MCF 10A (cell line): ENCODE measurements around the gene LUZP2. TPM values are rescaled to one million over a fixed set of nuclear protein-coding genes. Genes with fewer than 3 reads are reported as not detected.

Experiments
- Bru-seq: library from RNA; stranded (reverse); fragments of 400-500 nt; gene quantifications from one replicate; lab custom pipeline; 2021; lab: Mats Ljungman, UMichigan
- BruChase-seq, 2 experiments: library from RNA; stranded (reverse); fragments of 400-500 nt; gene quantifications; one replicate each; lab custom pipeline; 2021; lab: Mats Ljungman, UMichigan
- BruUV-seq: library from RNA; stranded (reverse); fragments of 400-500 nt; replicated peaks from 2 replicates; lab custom pipeline; 2021; lab: Mats Ljungman, UMichigan
- CTCF ChIA-PET: fragments of 300-600 bp; sonication (Branson Sonifier 250); formaldehyde crosslinking; extraction: SDS; loops from one replicate; lab custom pipeline; 2021; ENCODE audit warnings: antibody characterized with exemption, inconsistent platforms; lab: Yijun Ruan, JAX
- POLR2A ChIA-PET: fragments of 300-600, 350-650 bp; sonication (Branson Sonifier 250); formaldehyde crosslinking; extraction: SDS; loops from one replicate; lab custom pipeline; 2020; ENCODE audit warnings: antibody characterized with exemption, inconsistent platforms; lab: Yijun Ruan, JAX
- DNase-seq: peaks from one replicate; pipeline ENCODE4 v3.0.0-alpha.2; 2018; ENCODE audit not compliant: unreplicated experiment
- H3K27ac Mint-ChIP-seq: one replicate; pipeline ENCODE4 v1.8.0; 2022; ENCODE audit warnings: mild to moderate bottlenecking, low read depth, mixed read lengths; ENCODE audit not compliant: unreplicated experiment
- H3K27me3 Mint-ChIP-seq: one replicate; pipeline ENCODE4 v1.8.0; 2022; ENCODE audit warnings: mixed read lengths; ENCODE audit not compliant: insufficient read depth, unreplicated experiment
- H3K36me3 Mint-ChIP-seq: one replicate; pipeline ENCODE4 v1.8.0; 2022; ENCODE audit warnings: mild to moderate bottlenecking, moderate library complexity, mixed read lengths; ENCODE audit not compliant: insufficient read depth, unreplicated experiment
- H3K4me1 Mint-ChIP-seq: one replicate; pipeline ENCODE4 v1.8.0; 2022; ENCODE audit warnings: mixed read lengths; ENCODE audit not compliant: insufficient read depth, unreplicated experiment
- H3K4me3 Mint-ChIP-seq: one replicate; pipeline ENCODE4 v1.8.0; 2022; ENCODE audit warnings: mild to moderate bottlenecking, moderate library complexity, mixed read lengths; ENCODE audit not compliant: unreplicated experiment
- H3K9me3 Mint-ChIP-seq: one replicate; pipeline ENCODE4 v1.8.0; 2022; ENCODE audit warnings: mixed read lengths; ENCODE audit not compliant: unreplicated experiment
- intact Hi-C: fragments of 100-400 bp; cut with micrococcal nuclease; formaldehyde crosslinking; loops from 2 replicates; pipeline ENCODE4 v1.14.1; 2022
- long read RNA-seq: library from polyadenylated mRNA; stranded (forward); transcript quantifications from one replicate; pipeline ENCODE4 v2.0.0, GENCODE V29; 2022
- total RNA-seq: library from RNA; stranded (reverse); gene quantifications from 2 replicates; pipeline ENCODE4 v1.2.3, GENCODE V29; 2022
- TF ChIP-seq, protein P1 (sequence below): fragments of 200-600 bp; IDR thresholded peaks from one replicate; pipeline ENCODE4 v1.8.0; 2022; ENCODE audit warnings: antibody characterized with exemption, mild to moderate bottlenecking; ENCODE audit not compliant: unreplicated experiment

The LUZP2 gene
- total RNA-seq = not detected in 2 replicates
- Bru-seq, nascent RNA = percentile 0 among the genes with signal in this experiment
- BruChase-seq, experiment 1, labeled RNA remaining after a 6-hour chase = percentile 0 among the genes with signal in this experiment
- percentile 1 among the genes with signal in this experiment for BruChase-seq, experiment 2, labeled RNA remaining after a 2-hour chase
- long read RNA-seq = 0 reads

DNA sequence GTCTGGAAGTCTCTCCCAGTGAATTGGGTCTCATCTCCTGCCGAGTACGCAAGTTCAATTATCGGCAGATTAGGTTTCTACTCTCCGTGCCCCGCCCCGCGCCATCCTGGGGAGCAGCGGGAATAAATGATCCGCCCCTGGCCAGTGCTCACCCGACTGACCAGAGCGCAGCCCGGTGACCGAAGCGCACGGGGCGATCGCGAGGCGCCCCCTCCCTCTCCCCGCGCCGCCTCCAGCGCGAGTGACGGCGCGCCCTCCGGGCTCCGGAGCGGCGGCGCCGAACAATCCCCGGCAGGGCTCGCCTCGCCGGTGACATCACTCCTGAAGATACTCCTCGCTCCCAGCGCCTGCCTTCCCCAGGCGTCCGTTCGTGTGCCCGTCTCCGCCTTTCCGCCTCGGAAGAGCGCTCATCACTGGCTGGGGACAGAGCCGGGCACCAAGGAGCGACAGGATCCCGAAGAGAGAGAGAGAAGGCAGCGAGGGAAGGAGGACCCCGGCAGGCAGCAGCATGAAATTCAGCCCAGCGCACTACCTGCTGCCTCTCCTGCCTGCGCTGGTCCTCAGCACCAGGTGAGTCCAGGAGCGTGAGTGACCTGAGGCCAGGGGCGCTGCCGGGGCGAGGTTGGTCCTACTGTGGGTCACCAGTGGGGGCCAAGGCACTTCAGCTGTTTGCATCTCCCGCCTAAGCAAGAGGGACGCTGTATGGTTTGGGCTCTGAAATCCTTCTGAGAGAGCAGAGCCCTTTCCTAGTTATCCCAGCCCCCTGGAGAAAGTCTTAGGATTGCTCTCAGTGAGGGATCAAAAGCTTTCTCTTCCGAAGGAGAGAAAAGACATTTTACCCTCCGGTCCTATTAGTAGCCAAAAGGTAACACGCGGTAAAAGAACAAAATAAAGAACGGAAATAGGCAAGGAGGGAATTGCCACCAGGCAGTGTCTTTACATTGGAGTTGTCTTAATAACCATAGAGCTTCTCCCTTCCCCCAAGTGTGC, at the start of gene LUZP2:
Gene LUZP2, plus strand, starts transcription at position 318 of the 990 bp plus-strand sequence.
- peaks cover 100% of the 10 kb centered on the region for H3K27me3 Mint-ChIP-seq
- BruUV-seq = no TSS peak
- POLR2A ChIA-PET = no interaction called here
- H3K9me3 Mint-ChIP-seq = no peaks in the 10 kb centered on the region
- H3K4me3 Mint-ChIP-seq = peak within 1 kb of the TSS; percentile 48
- intact Hi-C loops = no loop called here
- no peaks in the 10 kb centered on the region for H3K36me3 Mint-ChIP-seq
- DNase-seq = no peak
- TF ChIP-seq, protein P1, sequence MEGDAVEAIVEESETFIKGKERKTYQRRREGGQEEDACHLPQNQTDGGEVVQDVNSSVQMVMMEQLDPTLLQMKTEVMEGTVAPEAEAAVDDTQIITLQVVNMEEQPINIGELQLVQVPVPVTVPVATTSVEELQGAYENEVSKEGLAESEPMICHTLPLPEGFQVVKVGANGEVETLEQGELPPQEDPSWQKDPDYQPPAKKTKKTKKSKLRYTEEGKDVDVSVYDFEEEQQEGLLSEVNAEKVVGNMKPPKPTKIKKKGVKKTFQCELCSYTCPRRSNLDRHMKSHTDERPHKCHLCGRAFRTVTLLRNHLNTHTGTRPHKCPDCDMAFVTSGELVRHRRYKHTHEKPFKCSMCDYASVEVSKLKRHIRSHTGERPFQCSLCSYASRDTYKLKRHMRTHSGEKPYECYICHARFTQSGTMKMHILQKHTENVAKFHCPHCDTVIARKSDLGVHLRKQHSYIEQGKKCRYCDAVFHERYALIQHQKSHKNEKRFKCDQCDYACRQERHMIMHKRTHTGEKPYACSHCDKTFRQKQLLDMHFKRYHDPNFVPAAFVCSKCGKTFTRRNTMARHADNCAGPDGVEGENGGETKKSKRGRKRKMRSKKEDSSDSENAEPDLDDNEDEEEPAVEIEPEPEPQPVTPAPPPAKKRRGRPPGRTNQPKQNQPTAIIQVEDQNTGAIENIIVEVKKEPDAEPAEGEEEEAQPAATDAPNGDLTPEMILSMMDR = no peak
- no peak within 1 kb of the TSS for H3K27ac Mint-ChIP-seq
- CTCF ChIA-PET = interaction anchor here (1.1 kb wide), 1 partner anchor 11 kb away, joined by 3 read pairs; no protein-coding TSS in a partner anchor
- peaks cover 7% of the 10 kb centered on the region for H3K4me1 Mint-ChIP-seq

- intact Hi-C loops = no loop called here
- no TSS peak for BruUV-seq
- no peak for DNase-seq
- TF ChIP-seq, protein P1 = no peak
- Mint-ChIP-seq H3K36me3 (no peaks in the 10 kb centered on the region), H3K4me1 (no peaks in the 10 kb centered on the region), H3K27me3 (peaks cover 41% of the 10 kb centered on the region), H3K9me3 (no peaks in the 10 kb centered on the region), H3K27ac (no peak overlapping the region), H3K4me3 (no peak overlapping the region)
- ChIA-PET POLR2A (no interaction called here), CTCF (interaction anchor here (0.6 kb wide), 1 partner anchor 1503 kb away, joined by 3 read pairs; no protein-coding TSS in a partner anchor)
Observed at GRCh38 chr11:24453129-24453718, 43.6 kb upstream of the LUZP2 start.

- no TSS peak for BruUV-seq
Observed at GRCh38 chr11:24457985-24458384, 38.9 kb upstream of the LUZP2 start.

More at GRCh38 chr11:24457985-24458384, 38.9 kb upstream of the LUZP2 start:
- Mint-ChIP-seq H3K9me3 (no peaks in the 10 kb centered on the region), H3K27me3 (peaks cover 49% of the 10 kb centered on the region), H3K4me1 (no peaks in the 10 kb centered on the region), H3K27ac (no peak overlapping the region), H3K4me3 (no peak overlapping the region), H3K36me3 (no peaks in the 10 kb centered on the region)
- POLR2A ChIA-PET = no interaction called here
- TF ChIP-seq, protein P1 = no peak
- DNase-seq = no peak
- CTCF ChIA-PET = no interaction called here
- intact Hi-C loops = no loop called here
